NCI-H2029 (cell line): ENCODE measurements around the gene NAGLU.
"Not testable (repeated sequence)": the region's sequence is repeated elsewhere in the genome, so short reads cannot be mapped to it uniquely, and the experiment has no call there.

Experiments
- DNase-seq: peaks from one replicate; lab custom pipeline; 2025; lab: John Stamatoyannopoulos, UW

The NAGLU gene

DNA sequence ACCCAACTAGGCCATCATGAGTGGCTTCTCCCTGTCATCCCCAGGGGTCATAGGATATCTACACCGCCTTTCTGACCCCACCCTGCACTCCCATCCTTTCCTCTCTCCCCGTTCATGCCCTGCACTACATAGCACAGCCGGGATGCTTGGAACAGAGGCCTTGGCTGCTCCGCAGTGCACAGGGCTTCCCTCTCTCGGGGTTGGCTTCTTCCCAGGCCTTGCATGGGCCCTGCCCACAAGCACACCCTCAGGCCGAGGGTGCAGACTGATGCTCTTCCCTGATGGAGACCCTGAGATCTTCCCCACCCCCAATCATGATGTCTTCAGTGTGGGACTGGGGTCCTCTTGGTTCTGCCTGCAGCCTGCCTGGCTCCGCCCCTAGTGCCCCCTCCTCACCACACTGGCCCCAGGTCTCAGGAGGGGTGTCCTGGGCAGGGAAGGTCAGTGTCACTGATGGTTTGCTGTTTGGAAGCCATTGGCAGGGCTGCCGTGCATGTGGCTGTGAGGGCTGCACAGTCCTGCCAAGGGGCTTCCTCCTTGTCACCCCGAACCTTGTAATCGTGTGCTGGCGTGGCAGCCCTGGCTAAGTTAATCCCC is 14.3 kb upstream of the NAGLU start:
- DNase-seq = no peak

GRCh38 chr17:42522263-42522790 is 13.7 kb upstream of the NAGLU start:
- DNase-seq = no peak

DNA sequence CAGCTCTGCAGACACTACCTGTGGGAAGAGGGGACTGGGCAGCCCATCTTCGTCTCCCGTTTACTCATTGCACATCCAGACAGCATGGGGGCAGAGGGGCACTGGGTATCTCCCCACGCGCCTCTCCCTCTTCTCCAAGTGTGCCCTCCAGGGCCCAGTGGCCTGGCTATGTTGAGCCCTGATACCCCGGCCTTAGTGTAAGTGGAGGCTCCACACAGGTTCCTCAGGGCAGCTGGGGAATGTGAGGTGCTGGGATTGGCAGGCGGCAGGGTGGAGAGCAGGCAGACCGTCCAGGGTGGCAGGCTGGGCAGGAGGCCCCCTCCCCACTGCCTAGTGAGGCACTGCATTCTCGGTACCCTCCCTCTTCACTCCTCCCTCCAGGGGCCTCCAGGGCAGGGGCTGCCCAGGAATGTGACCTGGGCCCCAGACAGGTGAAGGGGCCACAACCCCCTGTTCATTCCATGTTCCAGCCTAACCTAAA is 13.2 kb upstream of the NAGLU start:
- no peak for DNase-seq

DNA sequence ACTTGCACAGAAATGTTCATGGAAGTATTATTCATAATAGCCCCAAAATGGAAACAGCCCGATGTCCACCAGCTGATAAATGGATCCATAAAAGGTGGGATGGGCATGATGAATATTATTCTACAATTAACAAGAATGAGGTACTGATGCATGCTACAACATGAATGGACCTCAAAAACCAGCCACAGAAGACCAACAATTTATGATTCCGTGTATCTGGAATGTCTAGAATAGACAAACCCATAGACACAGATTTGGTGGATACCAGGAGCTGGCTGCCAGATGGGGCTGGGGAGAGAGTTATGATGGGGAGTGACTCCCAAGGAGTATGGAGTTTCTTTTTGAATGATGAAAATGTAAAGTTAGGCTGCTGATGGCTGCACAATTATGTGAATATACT is 10.8 kb upstream of the NAGLU start:
- DNase-seq = no peak

GRCh38 chr17:42526031-42526444 is 10.0 kb upstream of the NAGLU start:
- DNase-seq = no peak

- DNase-seq = no peak
Measured at GRCh38 chr17:42527932-42528331, 8.1 kb upstream of the NAGLU start.

DNA sequence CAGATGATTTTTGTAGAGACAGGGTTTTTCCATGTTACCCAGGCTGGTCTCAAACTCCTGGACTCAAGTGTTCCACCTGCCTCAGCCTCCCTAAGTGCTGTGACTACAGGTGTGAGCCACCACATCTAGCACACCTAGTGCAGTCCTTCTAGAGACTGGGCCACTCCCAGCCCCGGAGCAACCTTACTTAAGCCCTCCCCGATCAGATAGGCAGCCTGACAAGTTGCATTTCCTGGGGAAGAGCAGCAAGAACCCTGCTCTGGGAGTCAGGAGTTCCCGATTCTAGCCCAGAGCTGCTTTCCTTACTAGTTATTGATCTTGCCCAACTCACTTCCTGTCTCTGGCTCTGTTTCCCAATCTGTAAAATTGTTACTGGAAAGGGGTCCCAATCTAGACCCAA is 7.0 kb upstream of the NAGLU start:
- no peak for DNase-seq

DNA sequence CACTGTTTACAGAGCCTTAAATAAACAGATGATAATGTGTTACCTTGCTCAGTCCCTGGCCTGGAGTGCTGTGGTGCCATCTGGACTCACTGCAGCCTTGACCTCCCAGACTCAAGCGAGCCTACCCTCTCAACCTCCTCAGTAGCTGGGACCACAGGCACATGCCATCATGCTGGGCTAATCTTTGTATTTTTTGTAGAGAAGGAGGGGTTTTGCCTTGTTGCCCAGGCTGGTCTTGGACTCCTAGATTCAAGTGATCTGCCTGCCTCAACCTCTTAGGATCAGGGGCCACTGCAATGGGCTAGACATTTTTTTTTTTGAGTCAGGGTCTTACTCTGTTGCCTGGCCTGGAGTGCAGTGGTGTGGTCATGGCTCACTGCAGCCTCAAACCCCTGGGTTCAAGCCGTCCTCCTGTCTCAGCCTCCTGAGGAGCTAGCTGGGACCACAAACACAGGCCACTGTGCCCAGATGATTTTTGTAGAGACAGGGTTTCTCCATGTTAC is 5.0 kb upstream of the NAGLU start:
- no peak for DNase-seq

DNA sequence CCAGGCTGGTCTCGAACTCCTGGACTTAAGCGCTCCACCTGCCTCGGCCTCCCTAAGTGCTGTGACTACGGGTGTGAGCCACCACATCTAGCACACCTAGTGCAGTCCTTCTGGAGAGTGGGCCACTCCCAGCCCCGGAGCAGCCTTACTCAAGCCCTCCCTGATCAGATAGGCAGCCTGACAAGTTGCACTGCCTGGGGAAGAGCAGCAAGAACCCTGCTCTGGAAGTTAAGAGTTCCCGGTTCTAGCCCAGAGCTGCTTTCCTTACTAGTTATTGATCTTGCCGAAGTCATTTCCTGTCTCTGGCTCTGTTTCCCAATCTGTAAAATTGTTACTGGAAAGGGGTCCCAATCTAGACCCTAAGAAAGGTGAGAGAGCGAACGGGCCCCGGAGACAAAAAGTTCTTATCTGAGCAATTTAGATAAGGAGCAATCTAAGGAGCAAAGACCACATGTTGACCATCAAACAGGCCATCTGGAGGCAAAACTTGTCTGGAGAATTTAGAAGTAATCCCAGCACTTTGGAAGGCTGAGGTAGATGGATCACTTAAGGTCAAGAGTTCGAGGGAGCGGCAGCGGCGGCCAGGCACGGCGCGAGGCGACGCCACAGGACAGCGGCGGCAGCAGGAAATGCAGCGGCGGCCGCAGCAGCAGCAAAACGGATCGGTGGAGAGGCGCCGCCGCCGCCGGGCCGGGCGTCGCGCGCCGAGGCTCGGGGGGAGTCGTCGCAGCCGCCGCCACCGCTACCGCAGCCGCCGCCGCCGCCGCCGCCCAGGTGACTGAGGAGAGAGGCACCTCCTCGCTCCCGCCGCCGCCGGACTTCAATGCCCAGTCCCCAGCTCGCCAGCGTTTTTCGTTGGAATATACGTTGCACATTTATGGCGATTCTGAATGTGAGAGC is 4.3 kb upstream of the NAGLU start:
- no peak for DNase-seq

DNA sequence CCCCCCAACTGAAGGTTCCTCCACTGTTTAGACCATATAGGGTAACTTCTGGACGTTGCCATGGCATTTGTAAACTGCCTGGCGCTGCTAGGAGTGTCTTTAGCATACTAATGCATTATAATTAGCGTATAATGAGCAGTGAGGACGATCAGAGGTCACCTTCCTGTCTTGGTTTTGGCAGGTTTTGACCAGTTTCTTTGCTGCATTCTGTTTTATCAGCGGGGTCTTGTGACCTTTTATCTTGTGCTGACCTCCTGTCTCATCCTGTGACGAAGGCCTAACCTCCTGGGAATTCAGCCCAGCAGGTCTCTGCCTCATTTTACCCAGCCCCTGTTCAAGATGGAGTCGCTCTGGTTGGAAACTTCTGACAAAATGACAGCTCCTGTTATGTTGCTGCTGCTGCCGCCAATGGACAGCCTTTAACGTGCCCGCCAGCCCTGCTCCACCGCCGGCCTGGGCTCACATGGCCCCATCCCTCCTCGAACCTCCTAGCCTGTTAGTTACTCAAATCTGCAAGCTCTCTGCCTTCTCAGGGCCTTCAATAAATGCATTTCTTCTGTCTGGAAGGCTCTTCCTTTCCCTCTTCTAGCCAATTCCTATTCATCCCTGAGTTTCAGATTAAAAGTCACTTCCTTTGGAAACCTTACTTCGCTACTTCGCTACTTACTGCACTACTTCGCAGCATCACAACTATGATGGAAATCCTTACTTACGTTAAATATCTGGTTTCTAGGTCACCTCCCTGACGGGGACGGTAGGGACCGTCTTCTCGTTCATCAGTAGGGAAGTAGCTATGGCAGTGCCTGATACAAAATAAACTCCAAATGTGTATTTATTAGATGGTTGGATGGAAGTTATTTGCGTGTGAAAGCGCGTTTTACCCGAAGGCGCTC is 640 bp upstream of the NAGLU start:
- no peak for DNase-seq

- peak; percentile 78 for DNase-seq
Measured at GRCh38 chr17:42536372-42537155, 523 bp downstream of the NAGLU start.

- no peak for DNase-seq
Measured at GRCh38 chr17:42537156-42537805, 1.2 kb downstream of the NAGLU start.

GRCh38 chr17:42537826-42538451 is 1.9 kb downstream of the NAGLU start:
- no peak for DNase-seq

GRCh38 chr17:42538482-42538881 is 2.4 kb downstream of the NAGLU start:
- no peak for DNase-seq

DNA sequence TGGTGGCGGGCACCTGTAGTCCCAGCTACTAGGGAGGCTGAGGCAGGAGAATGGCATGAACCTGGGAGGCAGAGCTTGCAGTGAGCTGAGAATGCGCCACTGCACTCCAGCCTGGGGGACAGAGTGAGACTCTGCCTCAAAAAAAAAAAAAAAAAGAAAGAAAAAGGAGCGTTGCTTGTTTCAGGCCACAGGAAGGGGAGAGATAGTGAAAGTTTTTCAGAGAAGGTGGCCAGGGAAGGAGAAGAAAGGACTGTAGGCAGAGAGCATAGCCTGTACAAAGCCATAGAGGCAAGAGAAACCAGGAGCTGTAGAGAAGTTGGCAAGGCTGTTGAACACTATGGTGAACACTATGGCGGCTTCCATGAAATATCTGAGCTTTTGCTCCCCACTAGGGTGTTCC is 4.5 kb downstream of the NAGLU start:
- not testable (repeated sequence) for DNase-seq

DNA sequence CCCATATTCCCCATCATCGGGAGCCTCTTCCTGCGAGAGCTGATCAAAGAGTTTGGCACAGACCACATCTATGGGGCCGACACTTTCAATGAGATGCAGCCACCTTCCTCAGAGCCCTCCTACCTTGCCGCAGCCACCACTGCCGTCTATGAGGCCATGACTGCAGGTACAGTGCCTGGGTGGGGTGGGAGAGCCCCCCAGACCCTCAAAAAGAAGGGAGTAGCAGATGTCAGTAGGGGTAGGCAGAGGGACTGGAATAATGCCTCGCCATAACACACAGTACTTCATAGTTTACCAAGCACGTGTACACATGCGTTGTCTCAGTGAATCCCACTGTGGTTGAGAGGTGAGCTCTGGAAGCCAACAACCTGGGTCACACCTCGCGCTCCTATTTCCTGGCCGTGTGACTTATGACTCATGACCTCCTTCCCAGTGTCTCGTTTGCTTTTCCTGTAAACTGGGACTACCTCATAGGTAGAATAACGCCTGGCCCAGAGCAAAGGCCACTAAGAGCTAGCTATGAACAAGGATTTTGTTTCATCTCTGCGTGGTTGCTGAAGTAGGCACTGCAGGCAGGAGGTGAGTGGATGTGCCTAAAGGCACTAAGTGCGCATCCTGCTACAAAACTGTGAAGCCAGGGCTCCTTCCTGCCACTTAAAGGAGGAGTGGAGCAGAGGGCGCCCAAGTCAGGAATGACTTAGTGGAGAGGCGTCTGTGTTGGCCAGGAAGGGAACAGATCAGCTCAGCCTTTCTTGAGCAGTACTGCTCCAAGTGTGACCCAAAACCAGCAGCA is 5.2 kb downstream of the NAGLU start:
- peak; percentile 24 for DNase-seq

DNA sequence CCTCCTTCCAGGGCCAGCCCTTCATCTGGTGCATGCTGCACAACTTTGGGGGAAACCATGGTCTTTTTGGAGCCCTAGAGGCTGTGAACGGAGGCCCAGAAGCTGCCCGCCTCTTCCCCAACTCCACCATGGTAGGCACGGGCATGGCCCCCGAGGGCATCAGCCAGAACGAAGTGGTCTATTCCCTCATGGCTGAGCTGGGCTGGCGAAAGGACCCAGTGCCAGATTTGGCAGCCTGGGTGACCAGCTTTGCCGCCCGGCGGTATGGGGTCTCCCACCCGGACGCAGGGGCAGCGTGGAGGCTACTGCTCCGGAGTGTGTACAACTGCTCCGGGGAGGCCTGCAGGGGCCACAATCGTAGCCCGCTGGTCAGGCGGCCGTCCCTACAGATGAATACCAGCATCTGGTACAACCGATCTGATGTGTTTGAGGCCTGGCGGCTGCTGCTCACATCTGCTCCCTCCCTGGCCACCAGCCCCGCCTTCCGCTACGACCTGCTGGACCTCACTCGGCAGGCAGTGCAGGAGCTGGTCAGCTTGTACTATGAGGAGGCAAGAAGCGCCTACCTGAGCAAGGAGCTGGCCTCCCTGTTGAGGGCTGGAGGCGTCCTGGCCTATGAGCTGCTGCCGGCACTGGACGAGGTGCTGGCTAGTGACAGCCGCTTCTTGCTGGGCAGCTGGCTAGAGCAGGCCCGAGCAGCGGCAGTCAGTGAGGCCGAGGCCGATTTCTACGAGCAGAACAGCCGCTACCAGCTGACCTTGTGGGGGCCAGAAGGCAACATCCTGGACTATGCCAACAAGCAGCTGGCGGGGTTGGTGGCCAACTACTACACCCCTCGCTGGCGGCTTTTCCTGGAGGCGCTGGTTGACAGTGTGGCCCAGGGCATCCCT is 7.4 kb downstream of the NAGLU start:
- no peak for DNase-seq

GRCh38 chr17:42544874-42545283 is 8.8 kb downstream of the NAGLU start:
- no peak for DNase-seq
